GM19023 (cell line): ENCODE data around the gene ABO.
"Not testable (repeated sequence)": the region's sequence is repeated elsewhere in the genome, so short reads cannot be mapped to it uniquely, and the experiment has no call there.

ENCODE experiments used
- ATAC-seq: cut with Tn5 transposase; IDR thresholded peaks from one replicate; pipeline ENCODE4 v1.9.1; 2021; ENCODE audit warnings: mild to moderate bottlenecking, moderate library complexity; ENCODE audit not compliant: unreplicated experiment

Gene ABO

DNA sequence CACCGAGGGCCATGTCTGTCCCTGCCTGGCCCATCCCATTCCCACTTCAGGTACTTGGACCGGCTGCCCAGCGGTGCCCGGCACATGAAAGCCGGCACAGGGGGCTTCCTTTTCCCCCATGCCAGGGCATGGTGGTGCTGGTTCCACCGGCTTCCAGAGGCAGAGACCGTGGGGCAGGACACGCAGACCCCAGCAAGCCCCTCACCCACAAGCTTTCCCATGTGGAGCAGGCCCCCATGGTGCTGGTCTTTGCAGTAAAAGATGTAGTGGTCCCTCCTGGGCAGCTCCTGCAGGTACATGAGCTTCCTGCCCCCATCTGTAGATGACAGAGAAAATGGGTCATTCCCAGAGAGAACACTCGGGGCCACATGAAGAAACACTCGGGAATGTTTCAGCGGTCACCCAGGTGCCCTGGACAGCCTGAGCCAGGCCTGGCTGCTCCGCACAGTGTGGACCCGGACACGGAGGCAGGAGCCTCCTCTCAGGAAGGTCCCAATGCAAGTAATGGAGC lies 67.9 kb downstream of the ABO start:
- no peak for ATAC-seq

DNA sequence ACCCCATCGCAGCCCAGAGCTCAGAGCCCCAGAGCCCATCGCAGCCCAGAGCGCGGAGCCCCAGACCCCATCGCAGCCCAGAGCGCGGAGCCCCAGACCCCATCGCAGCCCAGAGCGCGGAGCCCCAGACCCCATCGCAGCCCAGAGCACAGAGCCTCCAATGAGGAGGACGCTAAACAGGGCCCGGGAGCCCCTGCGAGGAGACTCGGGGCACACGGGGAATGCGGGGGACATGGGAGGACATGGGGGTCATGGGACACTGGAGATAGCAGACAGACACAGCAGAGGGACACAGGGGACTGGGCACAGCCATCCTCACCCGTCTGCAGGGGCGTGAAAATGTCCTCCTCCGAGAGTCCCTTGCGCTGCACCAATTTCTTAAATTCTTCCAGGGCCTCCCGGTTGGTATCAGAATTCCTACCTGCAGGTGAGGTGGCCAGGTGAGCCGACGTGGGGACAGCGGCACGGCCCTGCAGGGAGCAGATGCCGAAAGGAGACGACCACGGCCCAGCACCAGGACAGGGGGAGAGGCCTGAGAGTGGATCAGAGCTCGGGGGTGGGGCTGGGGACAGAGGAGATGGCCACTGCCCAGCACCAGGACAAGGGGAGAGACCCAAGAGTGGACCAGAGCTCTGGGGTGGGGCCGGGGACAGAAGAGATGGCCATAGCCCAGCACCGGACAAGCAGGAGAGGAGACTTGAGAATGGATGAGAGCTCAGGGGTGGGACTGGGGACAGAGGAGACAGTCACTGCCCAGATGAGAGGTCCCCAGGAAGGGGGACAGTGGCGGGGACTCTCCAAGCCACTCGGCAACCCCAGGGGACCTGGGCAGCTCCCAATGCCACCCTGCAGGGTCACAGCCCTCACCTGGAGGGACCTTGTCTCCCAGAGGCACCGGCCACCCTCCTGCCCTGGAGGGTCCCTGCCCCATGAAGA lies 68.7 kb downstream of the ABO start:
- no peak for ATAC-seq

DNA sequence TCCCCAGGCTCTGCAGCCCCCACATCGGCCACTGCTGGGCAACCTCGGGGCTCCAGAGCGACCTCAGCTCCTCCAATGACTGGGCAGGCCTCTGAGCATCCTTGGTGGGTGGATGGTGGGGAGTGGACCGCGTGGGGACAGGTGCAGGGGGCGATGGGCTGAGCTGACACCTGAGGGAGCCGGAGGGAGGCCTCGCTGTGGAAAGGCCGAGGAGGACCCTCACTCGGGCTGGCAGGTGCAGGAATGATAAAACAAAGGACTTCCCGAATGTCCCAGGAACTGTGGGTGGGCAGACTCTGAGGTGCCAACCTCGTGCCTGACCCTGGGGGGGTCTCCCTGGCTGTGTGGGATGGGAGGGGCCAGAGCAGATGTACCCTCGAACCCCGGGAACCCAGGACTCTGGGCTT lies 69.5 kb downstream of the ABO start:
- ATAC-seq = not testable (repeated sequence)
